HEK293T (cell line): Measurements from ENCODE around the gene CAMK2B.

Source experiments
- ARNT ChIP-seq: fragments of 450-650 bp; IDR thresholded peaks from 2 replicates; pipeline ENCODE4 v1.6.1; 2017; ENCODE audit warnings: mild to moderate bottlenecking
- BHLHE40 ChIP-seq: fragments of 450-650 bp; IDR thresholded peaks from 2 replicates; pipeline ENCODE4 v1.6.1; 2016; ENCODE audit warnings: mild to moderate bottlenecking, moderate library complexity, borderline replicate concordance
- ELF4 ChIP-seq: fragments of 450-650 bp; IDR thresholded peaks from 2 replicates; pipeline ENCODE4 v1.6.1; 2017; ENCODE audit warnings: antibody characterized with exemption
- FOXK2 ChIP-seq: fragments of 450-650 bp; IDR thresholded peaks from 2 replicates; pipeline ENCODE4 v1.6.1; 2016; ENCODE audit warnings: mild to moderate bottlenecking
- L3MBTL2 ChIP-seq: fragments of 450-650 bp; conservative IDR thresholded peaks from 2 replicates; pipeline ENCODE4 v1.6.1; 2016; ENCODE audit warnings: mild to moderate bottlenecking
- ZNF384 ChIP-seq: fragments of 450-650 bp; IDR thresholded peaks from 2 replicates; pipeline ENCODE4 v1.6.1; 2016

- TF ChIP-seq ELF4, result no peak
- no peak for TF ChIP-seq ARNT
- TF ChIP-seq L3MBTL2, result no peak
- no peak for TF ChIP-seq BHLHE40
- no peak for TF ChIP-seq ZNF384
- no peak for TF ChIP-seq FOXK2
These were observed 22.9 kb upstream of the CAMK2B start for GRCh38 chr7:44348300-44348699.
